Neural crest cell (in vitro differentiated cells): ENCODE measurements around the gene EPC1. TPM values are rescaled to one million over a fixed set of nuclear protein-coding genes. Genes with fewer than 3 reads are reported as not detected.

Experiments used
- DNase-seq: peaks from one replicate; pipeline ENCODE4 v3.0.0; 2021; ENCODE audit warnings: low read depth, mixed read lengths, low spot score
- H3K27ac Mint-ChIP-seq: one replicate; pipeline ENCODE4 v1.8.0; 2021; ENCODE audit warnings: mild to moderate bottlenecking, mixed read lengths; ENCODE audit not compliant: unreplicated experiment
- H3K27me3 Mint-ChIP-seq: 2 replicates; pipeline ENCODE4 v1.8.0; 2021; ENCODE audit warnings: low read depth, mild to moderate bottlenecking, mixed read lengths
- H3K36me3 Mint-ChIP-seq: 2 replicates; pipeline ENCODE4 v1.8.0; 2021; ENCODE audit warnings: low read depth, mild to moderate bottlenecking, mixed read lengths
- H3K4me1 Mint-ChIP-seq: 2 replicates; pipeline ENCODE4 v1.8.0; 2021; ENCODE audit warnings: mixed read lengths
- H3K4me3 Mint-ChIP-seq: one replicate; pipeline ENCODE4 v1.8.0; 2021; ENCODE audit warnings: mild to moderate bottlenecking, mixed read lengths
- H3K9me3 Mint-ChIP-seq: 2 replicates; pipeline ENCODE4 v1.8.0; 2021; ENCODE audit warnings: mixed read lengths
- total RNA-seq: library from RNA; stranded (reverse); gene quantifications from 2 replicates; pipeline ENCODE4 v1.2.1, GENCODE V29; 2021
- TF ChIP-seq, protein P1 (sequence below): fragments of 200-600 bp; sonication (generic); conservative IDR thresholded peaks from 2 replicates; pipeline ENCODE4 v1.5.0; 2021; ENCODE audit warnings: antibody characterized with exemption, mild to moderate bottlenecking

EPC1 gene
- total RNA-seq, 1 donor from 2014 or later, result 44.4 TPM

DNA sequence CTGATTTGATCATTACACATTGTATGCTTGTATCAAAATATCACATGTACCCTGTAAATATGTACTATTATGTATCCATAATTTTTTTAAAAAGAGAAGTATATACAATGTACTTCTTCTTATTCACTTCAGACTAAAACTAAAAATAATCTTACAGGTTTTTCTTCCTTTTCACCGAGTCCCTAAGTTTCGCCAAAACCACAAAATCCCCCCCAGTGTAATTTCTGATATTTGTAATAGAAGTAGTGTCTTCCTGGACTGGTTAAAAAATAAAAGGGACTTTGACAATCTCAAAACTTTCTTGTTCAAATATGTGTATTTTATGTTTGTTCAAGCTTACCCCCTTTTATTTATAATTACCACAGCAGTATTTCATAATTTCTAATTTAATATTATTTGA lies 23.9 kb downstream of the EPC1 start:
- no peaks in the 10 kb centered on the region for H3K27me3 Mint-ChIP-seq
- no peak for DNase-seq
- no peaks in the 10 kb centered on the region for H3K9me3 Mint-ChIP-seq
- no peak overlapping the region for H3K4me3 Mint-ChIP-seq
- H3K27ac Mint-ChIP-seq, result no peak overlapping the region
- TF ChIP-seq, protein P1, sequence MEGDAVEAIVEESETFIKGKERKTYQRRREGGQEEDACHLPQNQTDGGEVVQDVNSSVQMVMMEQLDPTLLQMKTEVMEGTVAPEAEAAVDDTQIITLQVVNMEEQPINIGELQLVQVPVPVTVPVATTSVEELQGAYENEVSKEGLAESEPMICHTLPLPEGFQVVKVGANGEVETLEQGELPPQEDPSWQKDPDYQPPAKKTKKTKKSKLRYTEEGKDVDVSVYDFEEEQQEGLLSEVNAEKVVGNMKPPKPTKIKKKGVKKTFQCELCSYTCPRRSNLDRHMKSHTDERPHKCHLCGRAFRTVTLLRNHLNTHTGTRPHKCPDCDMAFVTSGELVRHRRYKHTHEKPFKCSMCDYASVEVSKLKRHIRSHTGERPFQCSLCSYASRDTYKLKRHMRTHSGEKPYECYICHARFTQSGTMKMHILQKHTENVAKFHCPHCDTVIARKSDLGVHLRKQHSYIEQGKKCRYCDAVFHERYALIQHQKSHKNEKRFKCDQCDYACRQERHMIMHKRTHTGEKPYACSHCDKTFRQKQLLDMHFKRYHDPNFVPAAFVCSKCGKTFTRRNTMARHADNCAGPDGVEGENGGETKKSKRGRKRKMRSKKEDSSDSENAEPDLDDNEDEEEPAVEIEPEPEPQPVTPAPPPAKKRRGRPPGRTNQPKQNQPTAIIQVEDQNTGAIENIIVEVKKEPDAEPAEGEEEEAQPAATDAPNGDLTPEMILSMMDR, result no peak
- H3K4me1 Mint-ChIP-seq, result peaks cover 37% of the 10 kb centered on the region
- peaks cover 6% of the 10 kb centered on the region for H3K36me3 Mint-ChIP-seq

- TF ChIP-seq, protein P1, result no peak
- Mint-ChIP-seq H3K36me3 (peaks cover 6% of the 10 kb centered on the region), H3K4me1 (peaks cover 27% of the 10 kb centered on the region), H3K4me3 (no peak overlapping the region), H3K9me3 (no peaks in the 10 kb centered on the region), H3K27me3 (no peaks in the 10 kb centered on the region), H3K27ac (no peak overlapping the region)
- no peak for DNase-seq
Measured at GRCh38 chr10:32321016-32321631, 25.8 kb downstream of the EPC1 start.

DNA sequence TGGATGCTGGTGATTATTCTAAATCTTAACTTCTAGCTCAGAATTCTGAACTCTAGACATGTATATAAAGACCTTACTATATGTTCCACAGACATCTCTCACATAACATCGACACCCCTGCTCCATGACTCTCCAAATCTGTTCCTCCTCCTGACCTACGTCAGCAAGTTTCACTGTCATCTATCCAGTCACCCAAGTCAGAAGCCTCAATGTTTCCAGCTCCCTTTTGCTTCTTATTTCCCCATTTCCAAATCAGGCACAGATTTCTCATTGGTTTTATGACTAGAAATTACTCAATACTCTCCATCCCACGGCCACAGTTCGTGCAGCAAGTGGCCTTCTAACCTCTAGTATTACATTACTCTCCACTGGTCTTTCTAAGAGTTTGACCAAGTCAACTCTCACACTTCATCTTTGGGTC lies 28.5 kb downstream of the EPC1 start:
- H3K27me3 Mint-ChIP-seq, result no peaks in the 10 kb centered on the region
- no peaks in the 10 kb centered on the region for H3K9me3 Mint-ChIP-seq
- H3K4me3 Mint-ChIP-seq, result no peak overlapping the region
- H3K27ac Mint-ChIP-seq, result no peak overlapping the region
- TF ChIP-seq, protein P1, result no peak
- peaks cover 6% of the 10 kb centered on the region for H3K36me3 Mint-ChIP-seq
- DNase-seq, result no peak
- H3K4me1 Mint-ChIP-seq, result peaks cover 33% of the 10 kb centered on the region

DNA sequence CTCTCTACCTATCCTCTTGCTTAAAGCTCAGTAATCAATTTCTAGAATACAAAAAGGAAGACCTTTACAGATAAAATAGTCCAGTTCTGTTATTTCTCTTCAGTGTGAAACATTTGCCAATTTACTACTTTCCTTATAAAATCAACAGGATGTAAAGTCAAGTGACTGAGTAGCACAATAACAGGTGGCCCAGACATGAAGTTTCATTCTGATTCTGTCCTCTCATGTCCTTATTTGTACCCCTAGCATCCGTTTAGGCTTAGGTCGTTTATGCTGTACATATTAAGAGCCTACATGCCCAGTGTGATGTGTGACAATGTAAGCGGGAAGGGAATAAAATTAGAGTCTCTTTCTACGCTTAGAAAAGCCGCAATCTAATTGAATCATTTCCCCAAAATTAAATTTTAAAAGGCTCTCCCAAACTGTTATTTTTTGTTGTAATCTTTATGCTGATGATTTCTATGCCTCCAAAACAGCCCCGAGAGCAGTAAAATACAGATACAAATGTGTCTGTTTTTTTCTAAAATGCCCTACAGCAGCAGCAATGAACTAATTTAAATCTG lies 29.1 kb downstream of the EPC1 start:
- no peak overlapping the region for H3K4me3 Mint-ChIP-seq
- TF ChIP-seq, protein P1, result no peak
- H3K9me3 Mint-ChIP-seq, result no peaks in the 10 kb centered on the region
- peaks cover 6% of the 10 kb centered on the region for H3K36me3 Mint-ChIP-seq
- H3K4me1 Mint-ChIP-seq, result peaks cover 33% of the 10 kb centered on the region
- no peak for DNase-seq
- H3K27me3 Mint-ChIP-seq, result no peaks in the 10 kb centered on the region
- H3K27ac Mint-ChIP-seq, result no peak overlapping the region

DNA sequence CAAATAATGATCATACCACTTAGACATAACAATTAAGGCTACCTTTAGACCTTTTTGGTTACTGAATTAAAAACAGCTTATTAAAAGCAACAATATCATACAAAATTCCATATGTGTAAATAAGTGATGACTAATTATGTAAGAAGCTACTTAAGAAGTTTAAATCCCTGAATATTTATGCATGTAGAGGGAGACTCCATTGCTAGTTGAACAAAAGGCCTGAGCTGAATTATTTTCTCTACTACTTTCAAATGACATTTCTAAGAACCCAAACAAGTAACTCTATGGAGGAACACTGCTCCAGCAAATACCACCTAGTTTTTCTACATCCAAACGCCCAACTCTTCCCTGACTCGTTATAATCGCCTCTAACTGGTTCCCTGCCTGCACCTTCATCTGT lies 31.5 kb downstream of the EPC1 start:
- peaks cover 33% of the 10 kb centered on the region for H3K4me1 Mint-ChIP-seq
- TF ChIP-seq, protein P1, result no peak
- peaks cover 2% of the 10 kb centered on the region for H3K36me3 Mint-ChIP-seq
- H3K27me3 Mint-ChIP-seq, result no peaks in the 10 kb centered on the region
- H3K4me3 Mint-ChIP-seq, result no peak overlapping the region
- no peak for DNase-seq
- no peak overlapping the region for H3K27ac Mint-ChIP-seq
- H3K9me3 Mint-ChIP-seq, result no peaks in the 10 kb centered on the region
